GM19193 (cell line): ENCODE results near the gene CIT.

Source experiments
- POLR2A ChIP-seq: IDR thresholded peaks from 4 replicates; pipeline ENCODE4 v1.6.1; 2011; ENCODE audit not compliant: insufficient read depth, insufficient read length; ENCODE audit errors: extremely low read depth

CIT gene

GRCh38 chr12:119864591-119864990 lies 12.5 kb downstream of the CIT start:
- TF ChIP-seq POLR2A = no peak

GRCh38 chr12:119859241-119859640 lies 17.9 kb downstream of the CIT start:
- TF ChIP-seq POLR2A = no peak

- no peak for TF ChIP-seq POLR2A
These were observed 20.0 kb downstream of the CIT start for GRCh38 chr12:119857041-119857591.

DNA sequence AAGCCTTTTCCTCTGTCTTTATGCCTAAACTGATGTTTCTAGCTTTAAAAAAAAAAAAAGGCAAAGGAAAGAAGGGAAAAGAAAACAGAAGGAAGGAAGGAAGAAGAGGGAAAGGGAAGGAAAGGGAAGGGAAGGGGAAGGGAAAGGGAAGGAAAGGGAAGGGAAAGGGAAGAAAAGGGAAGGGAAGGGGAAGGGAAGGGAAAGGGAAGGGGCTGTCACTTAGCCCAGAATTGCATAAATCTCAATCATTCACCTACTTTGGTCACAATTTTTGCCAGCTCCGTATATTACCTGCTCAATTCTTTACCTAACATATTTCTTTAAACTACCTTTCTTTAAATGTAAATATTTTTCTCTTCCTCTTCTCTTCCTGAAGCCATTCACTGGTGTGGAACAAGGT lies 26.8 kb downstream of the CIT start:
- no peak for TF ChIP-seq POLR2A

DNA sequence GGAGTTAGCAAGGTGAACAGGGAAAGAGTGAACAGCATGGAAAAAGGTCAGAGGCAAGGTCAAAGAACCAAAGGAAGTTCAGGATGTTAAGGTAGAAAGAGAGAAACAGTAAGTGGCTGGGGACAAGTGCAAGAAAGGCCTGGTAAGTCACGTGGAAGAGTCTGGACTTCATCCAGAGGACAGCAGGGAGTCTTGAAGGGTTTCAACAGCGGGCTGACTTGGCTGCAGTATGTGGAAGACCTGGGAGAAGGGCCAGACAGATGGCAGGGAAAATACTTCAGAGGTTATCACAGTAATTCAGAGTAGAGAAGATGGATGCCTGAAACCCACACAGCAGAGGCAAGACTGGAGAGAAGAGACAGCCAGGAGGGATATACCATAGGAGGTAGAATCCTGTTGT lies 34.0 kb downstream of the CIT start:
- no peak for TF ChIP-seq POLR2A

DNA sequence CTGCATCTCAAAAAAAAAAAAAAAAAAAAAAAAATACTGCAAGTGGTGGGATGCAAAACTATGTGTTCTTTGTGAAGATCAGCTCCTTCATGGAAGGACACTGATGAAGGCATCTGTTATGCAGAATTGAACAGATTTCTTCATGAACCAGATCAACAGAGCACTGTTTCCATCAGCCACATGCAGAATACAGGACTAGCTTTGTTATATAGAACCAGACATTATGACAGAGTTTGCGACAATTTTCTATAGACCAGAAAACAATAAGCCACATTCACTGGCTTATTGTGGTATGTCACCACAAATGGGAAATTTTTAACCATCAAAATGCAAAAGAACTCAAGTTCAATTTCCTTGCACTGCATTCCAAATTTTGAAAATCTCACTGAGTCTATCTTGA lies 34.7 kb downstream of the CIT start:
- TF ChIP-seq POLR2A = no peak

DNA sequence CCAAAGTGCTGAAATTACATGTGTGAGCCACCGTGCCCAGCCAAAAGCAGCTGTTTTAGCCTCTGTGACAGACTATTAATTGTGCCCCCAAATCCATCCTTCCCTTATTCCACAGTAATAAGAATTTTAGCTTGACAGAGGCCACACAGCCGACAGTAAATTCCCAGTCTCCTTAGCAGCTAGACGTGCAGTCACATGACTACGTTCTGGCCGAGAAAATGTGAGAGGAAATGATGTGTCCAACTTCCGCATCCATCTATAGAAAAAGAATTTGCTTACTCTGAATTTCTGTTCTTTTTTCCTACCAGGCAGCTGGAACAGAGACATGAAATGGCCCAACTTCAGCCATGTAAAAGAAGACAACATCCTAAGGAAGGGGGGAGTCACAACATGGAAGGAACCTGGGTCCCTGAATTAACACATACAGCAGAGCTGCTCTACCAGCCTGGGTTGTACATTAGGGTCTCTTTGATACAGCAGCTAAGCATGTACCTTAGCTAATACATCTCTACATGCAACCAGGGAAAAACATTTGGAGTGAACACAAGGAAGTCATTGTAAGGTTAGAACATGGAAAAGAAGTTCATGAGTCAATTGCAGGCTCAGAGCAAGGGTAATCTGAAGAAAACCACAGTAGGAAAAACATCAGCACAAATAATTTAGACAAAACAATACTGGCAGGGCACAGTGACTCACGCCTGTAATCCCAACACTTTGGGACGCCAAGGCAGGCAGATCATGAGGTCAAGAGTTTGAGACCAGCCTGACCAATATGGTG lies 35.5 kb downstream of the CIT start:
- no peak for TF ChIP-seq POLR2A

- no peak for TF ChIP-seq POLR2A
These were observed 36.5 kb downstream of the CIT start for GRCh38 chr12:119840582-119840981.

- no peak for TF ChIP-seq POLR2A
These were observed 37.0 kb downstream of the CIT start for GRCh38 chr12:119840168-119840567.

DNA sequence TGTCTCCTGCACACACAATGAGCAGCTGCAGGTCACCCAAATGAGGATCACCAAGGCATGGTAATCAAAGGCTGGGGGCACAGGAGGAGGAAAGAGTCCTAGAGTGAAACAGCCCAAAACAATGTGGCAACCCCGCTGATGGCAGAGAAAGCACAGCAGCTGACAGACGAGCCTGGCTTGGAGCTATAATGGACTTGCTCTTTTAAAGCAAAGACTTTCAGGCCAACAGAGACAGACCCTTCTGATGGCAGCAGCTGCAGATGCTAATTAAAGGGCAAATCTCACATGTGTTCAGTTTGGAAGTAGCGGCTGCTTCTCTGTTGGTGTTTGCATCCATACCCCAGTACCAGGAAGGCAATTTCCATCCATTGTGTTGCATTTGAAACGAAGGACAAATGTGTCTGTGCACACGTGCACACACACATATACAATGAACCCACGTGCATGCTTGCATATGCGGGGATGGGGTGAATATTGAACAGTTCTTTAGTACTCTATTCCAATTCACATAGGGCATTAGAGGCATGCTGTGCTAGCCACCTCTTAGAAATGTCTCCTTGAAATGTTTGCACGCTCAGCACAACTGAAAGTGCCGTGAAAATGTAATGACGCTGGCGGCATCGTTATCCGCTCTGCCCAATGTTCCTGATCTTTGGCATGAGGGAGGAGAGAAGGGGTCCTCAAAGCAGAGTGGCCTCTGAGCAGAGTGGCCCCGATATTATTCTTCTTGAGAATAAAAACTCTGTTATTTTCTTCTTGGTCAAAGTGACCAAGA lies 38.1 kb downstream of the CIT start:
- TF ChIP-seq POLR2A = no peak

GRCh38 chr12:119836781-119837180 lies 40.3 kb downstream of the CIT start:
- TF ChIP-seq POLR2A = no peak

- TF ChIP-seq POLR2A = no peak
These were observed 42.1 kb downstream of the CIT start for GRCh38 chr12:119835068-119835467.

DNA sequence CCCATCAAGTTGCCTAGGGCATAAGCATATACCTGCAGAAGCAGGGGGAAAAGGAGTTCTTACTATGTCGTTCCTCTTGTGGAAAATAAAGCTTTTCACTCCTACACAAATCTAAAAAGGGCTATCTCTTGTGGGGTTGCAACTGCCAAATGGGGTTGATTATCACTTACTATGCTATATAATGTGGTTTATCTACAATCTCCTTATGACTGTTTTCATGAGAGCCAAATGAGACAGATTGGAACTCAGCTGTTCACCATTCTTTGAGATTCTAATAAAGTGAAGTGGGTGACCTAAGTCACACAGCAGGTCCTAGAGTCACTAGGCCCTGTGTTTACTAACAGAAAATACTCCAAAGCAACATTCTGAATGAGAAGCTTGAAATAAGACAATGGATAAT lies 47.7 kb downstream of the CIT start:
- no peak for TF ChIP-seq POLR2A

DNA sequence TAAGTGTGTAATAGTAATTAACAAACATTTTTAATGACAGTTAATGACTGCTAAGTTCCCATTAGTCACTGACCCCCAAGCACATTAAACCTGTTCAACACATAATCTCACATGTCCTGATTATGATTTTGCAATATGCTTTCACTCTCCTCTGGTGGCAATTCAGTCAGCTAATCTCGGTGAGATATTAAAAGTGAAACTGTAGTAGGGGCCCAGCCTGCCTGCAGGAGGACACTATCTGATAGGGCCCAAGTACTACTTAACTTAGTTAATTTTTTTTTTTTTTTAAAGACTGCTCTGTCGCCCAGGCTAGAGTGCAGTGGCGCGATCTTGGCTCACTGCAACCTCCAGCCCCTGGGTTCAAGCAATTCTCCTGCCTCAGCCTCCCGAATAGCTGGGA lies 48.8 kb downstream of the CIT start:
- no peak for TF ChIP-seq POLR2A

- TF ChIP-seq POLR2A = no peak
These were observed 49.4 kb downstream of the CIT start for GRCh38 chr12:119827760-119828159.
